DMS 273 treated with DMSO at 0.1 percent for 48 hours (cell line): Measurements from ENCODE around the gene SYNJ2.
"Not testable (repeated sequence)": the region's sequence is repeated elsewhere in the genome, so short reads cannot be mapped to it uniquely, and the experiment has no call there.

ENCODE experiments used
- DNase-seq: peaks from one replicate; lab custom pipeline; 2025; lab: John Stamatoyannopoulos, UW

SYNJ2 gene, protein sequence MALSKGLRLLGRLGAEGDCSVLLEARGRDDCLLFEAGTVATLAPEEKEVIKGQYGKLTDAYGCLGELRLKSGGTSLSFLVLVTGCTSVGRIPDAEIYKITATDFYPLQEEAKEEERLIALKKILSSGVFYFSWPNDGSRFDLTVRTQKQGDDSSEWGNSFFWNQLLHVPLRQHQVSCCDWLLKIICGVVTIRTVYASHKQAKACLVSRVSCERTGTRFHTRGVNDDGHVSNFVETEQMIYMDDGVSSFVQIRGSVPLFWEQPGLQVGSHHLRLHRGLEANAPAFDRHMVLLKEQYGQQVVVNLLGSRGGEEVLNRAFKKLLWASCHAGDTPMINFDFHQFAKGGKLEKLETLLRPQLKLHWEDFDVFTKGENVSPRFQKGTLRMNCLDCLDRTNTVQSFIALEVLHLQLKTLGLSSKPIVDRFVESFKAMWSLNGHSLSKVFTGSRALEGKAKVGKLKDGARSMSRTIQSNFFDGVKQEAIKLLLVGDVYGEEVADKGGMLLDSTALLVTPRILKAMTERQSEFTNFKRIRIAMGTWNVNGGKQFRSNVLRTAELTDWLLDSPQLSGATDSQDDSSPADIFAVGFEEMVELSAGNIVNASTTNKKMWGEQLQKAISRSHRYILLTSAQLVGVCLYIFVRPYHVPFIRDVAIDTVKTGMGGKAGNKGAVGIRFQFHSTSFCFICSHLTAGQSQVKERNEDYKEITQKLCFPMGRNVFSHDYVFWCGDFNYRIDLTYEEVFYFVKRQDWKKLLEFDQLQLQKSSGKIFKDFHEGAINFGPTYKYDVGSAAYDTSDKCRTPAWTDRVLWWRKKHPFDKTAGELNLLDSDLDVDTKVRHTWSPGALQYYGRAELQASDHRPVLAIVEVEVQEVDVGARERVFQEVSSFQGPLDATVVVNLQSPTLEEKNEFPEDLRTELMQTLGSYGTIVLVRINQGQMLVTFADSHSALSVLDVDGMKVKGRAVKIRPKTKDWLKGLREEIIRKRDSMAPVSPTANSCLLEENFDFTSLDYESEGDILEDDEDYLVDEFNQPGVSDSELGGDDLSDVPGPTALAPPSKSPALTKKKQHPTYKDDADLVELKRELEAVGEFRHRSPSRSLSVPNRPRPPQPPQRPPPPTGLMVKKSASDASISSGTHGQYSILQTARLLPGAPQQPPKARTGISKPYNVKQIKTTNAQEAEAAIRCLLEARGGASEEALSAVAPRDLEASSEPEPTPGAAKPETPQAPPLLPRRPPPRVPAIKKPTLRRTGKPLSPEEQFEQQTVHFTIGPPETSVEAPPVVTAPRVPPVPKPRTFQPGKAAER (N-terminal part only)

DNA sequence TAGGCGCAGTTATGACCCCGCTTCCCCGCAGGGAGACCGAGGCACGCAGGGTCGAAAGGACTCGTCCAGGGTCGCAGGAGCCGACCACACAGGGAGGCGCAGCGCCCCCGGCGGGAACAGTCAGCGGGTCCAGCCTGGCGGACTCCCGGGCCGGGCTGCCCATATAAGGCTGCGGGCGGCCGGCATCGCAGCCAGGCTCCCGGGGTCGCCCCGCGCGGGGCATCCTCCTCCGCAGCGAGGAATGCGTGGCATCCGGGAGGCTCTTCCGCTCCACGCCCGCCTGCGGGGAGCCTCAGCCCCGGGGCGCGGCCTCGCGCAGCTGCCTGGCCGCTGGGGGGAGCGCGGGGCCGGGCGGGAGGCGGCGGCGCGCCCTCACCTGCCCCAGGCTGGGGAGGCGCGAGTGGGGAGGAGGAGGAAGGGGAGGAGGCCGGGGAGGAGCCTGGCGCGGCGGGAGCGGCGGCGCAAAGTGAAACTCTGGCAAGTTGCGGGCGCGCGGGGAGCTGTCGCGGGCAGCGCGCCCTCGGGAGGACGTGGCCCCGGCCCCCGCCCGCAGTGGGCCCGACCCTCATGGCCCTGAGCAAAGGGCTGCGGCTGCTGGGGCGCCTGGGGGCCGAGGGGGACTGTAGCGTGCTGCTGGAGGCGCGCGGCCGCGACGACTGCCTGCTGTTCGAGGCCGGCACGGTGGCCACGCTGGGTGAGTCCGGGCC is at the start of gene SYNJ2:
TSS of gene SYNJ2 (plus strand) at position 469 of the 707 bp plus-strand sequence. CDS start at position 568, 99 bp downstream.
- DNase-seq: no peak

DNA sequence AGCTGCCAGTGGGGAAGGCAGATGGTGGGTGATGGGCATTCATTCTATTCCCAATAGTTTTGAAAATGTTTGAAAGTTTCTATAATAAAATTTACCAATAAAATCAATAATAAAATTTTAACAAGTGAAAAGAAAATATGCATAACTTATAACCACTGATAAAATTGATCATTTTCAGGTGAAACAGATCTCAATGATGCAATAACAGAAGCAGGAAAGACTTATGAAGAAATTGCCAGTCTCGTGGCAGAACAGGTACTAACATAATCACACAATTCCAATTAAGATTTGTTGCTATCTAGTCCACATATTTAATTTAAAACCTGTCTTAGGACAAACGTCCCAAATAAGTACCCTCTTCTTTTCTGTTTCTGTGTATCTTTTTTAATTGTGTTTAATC is 45.9 kb upstream of the SYNJ2 start:
- no peak for DNase-seq

GRCh38 chr6:157937318-157937717 is 44.3 kb upstream of the SYNJ2 start:
- DNase-seq: no peak

GRCh38 chr6:157937916-157938315 is 43.7 kb upstream of the SYNJ2 start:
- DNase-seq: no peak

DNA sequence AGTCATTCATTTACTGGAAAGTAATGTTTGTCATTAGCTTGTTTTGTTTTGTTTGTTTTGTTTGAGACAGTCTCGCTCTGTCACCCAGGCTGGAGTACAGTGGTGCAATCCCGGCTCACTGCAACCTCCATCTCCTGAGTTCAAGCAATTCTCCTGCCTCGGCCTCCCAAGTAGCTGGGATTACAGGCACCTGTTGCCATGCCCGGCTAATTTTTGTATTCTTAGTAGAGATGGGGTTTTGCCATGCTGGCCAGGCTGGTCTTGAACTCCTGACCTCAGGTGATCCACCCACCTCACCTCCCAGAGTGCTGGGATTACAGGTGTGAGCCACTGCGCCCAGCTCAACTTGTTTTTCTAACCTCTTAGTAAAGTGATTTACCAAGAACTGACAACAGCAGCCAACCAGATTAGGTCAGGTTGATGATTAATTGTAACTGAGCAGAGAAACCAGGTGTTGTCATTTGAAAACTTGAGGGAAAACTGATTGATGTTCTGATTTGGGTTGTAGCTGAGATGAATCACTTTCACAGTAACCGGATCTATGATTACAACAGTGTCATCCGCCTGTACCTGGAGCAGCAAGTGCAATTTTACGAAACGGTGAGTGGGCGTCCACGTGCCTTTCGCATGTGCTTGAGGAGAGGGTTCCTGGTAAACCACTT is 41.2 kb upstream of the SYNJ2 start:
- DNase-seq: not testable (repeated sequence)

DNA sequence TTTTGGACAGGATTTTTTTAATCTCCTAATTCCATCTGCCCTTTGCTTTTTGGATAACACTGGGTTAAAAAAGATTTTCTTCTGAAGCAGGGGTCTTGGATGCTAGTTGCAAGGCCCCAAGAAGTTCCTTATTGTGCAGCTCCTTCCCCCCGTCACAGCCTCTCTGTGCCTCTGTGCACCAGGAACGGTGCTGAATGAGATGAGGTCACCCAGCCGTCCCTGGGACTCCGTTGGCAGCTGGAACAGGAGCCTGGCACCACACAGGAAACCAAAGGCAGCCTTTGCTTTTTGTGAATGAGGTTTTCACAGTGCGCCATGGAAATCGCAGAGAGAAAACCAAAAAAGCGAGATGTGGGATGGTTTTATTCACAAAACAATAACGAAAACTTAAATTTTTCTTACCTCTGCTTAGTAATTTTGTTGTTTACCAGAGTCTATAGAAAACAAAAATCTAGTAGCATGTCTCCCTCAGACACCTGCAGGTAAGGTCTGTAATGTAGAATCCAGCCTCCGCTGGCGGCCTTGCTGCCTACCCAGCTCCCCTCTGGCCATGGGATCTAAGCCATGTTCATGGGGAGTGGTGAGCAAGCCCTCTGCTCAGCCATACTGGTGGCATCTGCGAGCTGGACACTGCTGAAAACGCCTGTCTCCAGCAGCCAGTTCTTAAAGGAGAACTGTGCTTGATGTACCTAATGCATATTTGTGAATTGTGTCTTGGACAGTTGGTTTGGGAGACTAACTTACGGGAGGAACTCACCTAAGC is 40.4 kb upstream of the SYNJ2 start:
- DNase-seq: no peak

GRCh38 chr6:157942351-157942750 is 39.3 kb upstream of the SYNJ2 start:
- no peak for DNase-seq

DNA sequence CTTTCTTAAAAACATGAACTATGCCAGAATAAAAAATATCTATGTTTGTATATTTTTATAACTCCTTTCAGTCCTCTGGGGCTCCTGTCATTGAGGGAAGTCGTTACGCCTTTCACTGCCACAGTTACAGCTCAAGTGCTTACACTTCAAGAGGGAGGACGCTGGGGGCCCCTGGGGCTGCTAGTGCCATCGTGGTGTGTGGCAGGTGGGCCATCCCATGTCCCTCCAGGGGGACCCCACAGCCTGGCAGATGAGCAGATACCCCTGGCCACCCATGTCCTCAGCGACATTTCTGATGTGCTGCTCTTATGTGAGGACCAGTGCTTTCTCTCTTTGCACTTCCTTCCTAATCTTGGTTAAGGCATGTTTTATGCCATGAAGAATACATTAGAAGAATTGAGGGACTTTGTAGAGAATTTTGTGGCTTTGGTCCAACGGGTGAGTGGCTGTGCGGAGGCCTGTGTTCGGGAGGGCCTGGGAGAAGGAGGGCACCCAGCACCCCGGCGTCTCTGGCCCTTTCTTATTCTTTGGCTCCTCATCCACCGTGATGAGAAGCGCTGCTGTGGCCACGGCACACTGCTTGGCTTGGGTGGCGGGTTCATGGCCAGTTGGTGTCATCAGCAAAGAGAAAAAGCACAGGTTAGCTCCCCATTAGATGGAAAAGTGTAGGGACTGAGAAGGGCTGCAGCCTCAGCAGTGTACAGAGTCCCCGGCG is 38.3 kb upstream of the SYNJ2 start:
- DNase-seq: no peak

DNA sequence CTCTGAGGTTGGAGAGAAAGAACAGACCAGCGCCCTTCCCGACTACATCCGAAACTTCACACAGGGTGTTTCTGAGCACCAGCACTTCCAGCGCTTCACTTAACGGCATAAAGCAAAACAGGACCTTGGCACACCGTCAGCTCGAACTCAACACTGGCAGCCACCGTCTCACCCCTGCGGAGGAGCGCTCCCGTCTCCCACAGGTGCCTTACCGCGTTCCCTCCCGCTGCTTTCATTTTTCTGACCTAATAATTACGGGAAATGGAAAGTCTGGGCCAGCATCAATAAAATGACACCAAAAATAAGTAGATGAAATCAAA is 37.7 kb upstream of the SYNJ2 start:
- DNase-seq: no peak

- DNase-seq: no peak
Measured at GRCh38 chr6:157944983-157945931, 36.4 kb upstream of the SYNJ2 start.

- no peak for DNase-seq
Measured at GRCh38 chr6:157946053-157946617, 35.5 kb upstream of the SYNJ2 start.

- no peak for DNase-seq
Measured at GRCh38 chr6:157946865-157947532, 34.7 kb upstream of the SYNJ2 start.

DNA sequence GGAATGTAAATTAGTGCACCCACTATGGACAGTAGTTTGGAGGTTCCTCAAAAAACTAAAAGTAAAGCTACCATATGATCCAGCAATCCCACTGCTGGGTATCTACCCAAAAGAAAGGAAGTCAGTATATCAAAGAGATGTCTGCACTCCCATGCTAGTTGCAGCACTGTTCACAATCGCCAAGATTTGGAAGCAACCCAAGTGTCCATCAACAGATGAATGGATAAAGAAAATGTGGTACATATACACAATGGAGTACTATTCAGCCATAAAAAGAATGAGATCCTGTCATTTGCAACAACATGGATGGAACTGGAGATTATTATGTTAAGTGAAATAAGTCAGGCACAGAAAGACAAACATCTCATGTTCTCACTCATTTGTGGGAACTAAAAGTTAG is 30.8 kb upstream of the SYNJ2 start:
- not testable (repeated sequence) for DNase-seq

DNA sequence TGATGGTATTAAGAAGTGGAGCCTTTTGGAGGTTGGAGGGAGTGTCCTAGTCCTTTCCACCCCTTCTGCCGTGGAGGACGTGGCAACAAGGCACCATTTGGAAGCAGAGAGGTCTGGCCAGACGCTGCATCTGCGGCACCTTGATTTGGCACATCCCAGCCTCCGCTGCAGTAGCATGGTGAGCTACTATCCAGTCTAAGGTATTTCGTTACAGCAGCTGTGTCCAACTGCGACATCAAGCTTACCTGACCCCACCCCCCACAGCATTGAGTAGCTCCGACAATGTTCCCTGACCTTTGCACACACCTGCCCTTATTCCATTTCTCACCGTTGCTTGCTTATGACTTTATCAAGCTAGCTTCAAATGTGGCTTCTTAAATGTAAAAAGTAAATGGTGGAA is 29.8 kb upstream of the SYNJ2 start:
- DNase-seq: no peak

- no peak for DNase-seq
Measured at GRCh38 chr6:157952861-157953351, 28.8 kb upstream of the SYNJ2 start.

DNA sequence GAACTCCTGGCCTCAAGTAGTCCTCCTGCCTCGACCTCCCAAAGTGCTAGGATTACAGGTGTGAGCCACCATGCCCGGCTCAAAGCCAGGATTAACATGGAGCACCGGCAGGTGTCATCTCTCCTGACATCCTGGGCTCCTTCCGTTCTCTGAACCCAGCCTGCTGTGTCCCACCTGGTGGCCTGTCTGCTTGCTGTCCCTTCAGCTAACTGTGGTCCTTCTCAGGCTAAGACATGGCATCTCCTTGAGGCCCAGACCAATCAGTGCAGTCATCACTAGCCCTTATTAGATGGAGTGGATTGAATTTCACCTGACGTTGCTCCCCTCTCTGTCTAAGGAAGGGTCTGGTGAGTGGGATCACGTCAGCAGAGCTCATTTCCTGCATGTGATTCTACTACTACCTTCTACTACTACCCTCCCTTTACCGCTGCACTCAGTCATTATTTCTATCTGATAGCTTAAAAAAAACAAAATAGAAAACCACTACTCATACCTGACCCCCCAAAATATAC is 28.0 kb upstream of the SYNJ2 start:
- DNase-seq: no peak
